ENCODE results near the gene TAF3. TPM values are rescaled to one million over a fixed set of nuclear protein-coding genes. Genes with fewer than 3 reads are reported as not detected.

The TAF3 gene
- total and polyA plus RNA-seq, 4 donors: 3.4 to 7.0 (median 5.0) TPM

DNA sequence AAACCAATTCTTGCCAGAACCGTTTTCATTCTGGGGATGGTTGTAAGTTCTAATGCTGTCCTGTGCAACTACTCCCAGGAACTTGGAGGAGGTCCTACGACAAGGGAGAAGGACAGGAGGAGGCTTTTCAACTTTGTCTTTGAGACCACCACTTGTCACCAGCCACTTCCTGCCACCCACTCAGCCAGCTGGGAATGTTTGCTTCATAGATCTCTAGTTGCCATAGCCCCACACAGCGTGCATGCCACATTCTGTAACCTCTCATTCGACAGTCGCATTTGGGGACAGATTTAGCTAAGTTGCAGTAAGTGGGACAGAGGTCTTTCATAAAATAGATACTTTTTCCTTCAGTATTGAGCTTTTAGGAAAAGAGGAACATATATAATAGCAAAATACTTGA, 78.0 kb downstream of the TAF3 start:
- Histone ChIP-seq H3K9ac (ENCODE audit: insufficient read depth in 1 of 2, low read length in 2 of 2) (no peak overlapping the region), H3K27me3 (ENCODE audit: control insufficient read depth in 3 of 3, insufficient read depth in 3 of 3, low read length in 2 of 3) (no peaks in the 10 kb centered on the region), H3K4me1 (ENCODE audit: control insufficient read depth in 5 of 5, insufficient read depth in 5 of 5, low read length in 5 of 5) (peaks cover 0 to 8% (median 0%) of the 10 kb centered on the region in 5 donors), H3K9me3 (ENCODE audit: control insufficient read depth in 4 of 4, insufficient read depth in 3 of 4, low read length in 3 of 4) (no peaks in the 10 kb centered on the region), H3K36me3 (ENCODE audit: control insufficient read depth in 4 of 4, insufficient read depth in 4 of 4, low read length in 4 of 4) (peaks cover 0 to 4% (median 2%) of the 10 kb centered on the region in 4 donors), H3K27ac (ENCODE audit: low read depth in 1 of 2, low read length in 1 of 2) (no peak overlapping the region), H3K4me3 (no peak overlapping the region)
- TF ChIP-seq, protein P1, sequence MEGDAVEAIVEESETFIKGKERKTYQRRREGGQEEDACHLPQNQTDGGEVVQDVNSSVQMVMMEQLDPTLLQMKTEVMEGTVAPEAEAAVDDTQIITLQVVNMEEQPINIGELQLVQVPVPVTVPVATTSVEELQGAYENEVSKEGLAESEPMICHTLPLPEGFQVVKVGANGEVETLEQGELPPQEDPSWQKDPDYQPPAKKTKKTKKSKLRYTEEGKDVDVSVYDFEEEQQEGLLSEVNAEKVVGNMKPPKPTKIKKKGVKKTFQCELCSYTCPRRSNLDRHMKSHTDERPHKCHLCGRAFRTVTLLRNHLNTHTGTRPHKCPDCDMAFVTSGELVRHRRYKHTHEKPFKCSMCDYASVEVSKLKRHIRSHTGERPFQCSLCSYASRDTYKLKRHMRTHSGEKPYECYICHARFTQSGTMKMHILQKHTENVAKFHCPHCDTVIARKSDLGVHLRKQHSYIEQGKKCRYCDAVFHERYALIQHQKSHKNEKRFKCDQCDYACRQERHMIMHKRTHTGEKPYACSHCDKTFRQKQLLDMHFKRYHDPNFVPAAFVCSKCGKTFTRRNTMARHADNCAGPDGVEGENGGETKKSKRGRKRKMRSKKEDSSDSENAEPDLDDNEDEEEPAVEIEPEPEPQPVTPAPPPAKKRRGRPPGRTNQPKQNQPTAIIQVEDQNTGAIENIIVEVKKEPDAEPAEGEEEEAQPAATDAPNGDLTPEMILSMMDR (IDR thresholded peaks at IDR 0.05; ENCODE audit: control extremely low read depth, extremely low read depth): no peak
- DNase-seq (no peak), ATAC-seq (ENCODE audit: insufficient read depth, low FRiP score) (no peak)
- WGBS, 2 donors: 90 to 91% methylated on average over 5 of the region's 5 CpGs

GRCh38 chr10:7901256-7901655, 83.0 kb downstream of the TAF3 start:
- no peak overlapping the region for H3K9ac ChIP-seq (ENCODE audit: insufficient read depth in 1 of 2, low read length in 2 of 2)
- ATAC-seq (ENCODE audit: insufficient read depth, low FRiP score): no peak

GRCh38 chr10:7902413-7902812, 84.1 kb downstream of the TAF3 start:
- Histone ChIP-seq H3K36me3 (ENCODE audit: control insufficient read depth in 4 of 4, insufficient read depth in 4 of 4, low read length in 4 of 4) (peaks cover 0 to 6% (median 2%) of the 10 kb centered on the region in 4 donors), H3K4me1 (ENCODE audit: control insufficient read depth in 5 of 5, insufficient read depth in 5 of 5, low read length in 5 of 5) (peaks cover 0 to 3% (median 0%) of the 10 kb centered on the region in 5 donors), H3K27ac (ENCODE audit: low read depth in 1 of 2, low read length in 1 of 2) (no peak overlapping the region), H3K9me3 (ENCODE audit: control insufficient read depth in 4 of 4, insufficient read depth in 3 of 4, low read length in 3 of 4) (no peaks in the 10 kb centered on the region), H3K27me3 (ENCODE audit: control insufficient read depth in 3 of 3, insufficient read depth in 3 of 3, low read length in 2 of 3) (no peaks in the 10 kb centered on the region), H3K4me3 (no peak overlapping the region), H3K9ac (ENCODE audit: insufficient read depth in 1 of 2, low read length in 2 of 2) (no peak overlapping the region)
- 69 to 86% methylated on average over 8 of the region's 8 CpGs for WGBS, 2 donors
- TF ChIP-seq, protein P1 (IDR thresholded peaks at IDR 0.05; ENCODE audit: control extremely low read depth, extremely low read depth): no peak
- no peak for DNase-seq
- ATAC-seq (ENCODE audit: insufficient read depth, low FRiP score): no peak

More at GRCh38 chr10:7901256-7901655, 83.0 kb downstream of the TAF3 start:
- Histone ChIP-seq H3K27me3 (ENCODE audit: control insufficient read depth in 3 of 3, insufficient read depth in 3 of 3, low read length in 2 of 3) (no peaks in the 10 kb centered on the region), H3K4me1 (ENCODE audit: control insufficient read depth in 5 of 5, insufficient read depth in 5 of 5, low read length in 5 of 5) (peaks cover 0 to 3% (median 0%) of the 10 kb centered on the region in 5 donors), H3K4me3 (no peak overlapping the region), H3K9me3 (ENCODE audit: control insufficient read depth in 4 of 4, insufficient read depth in 3 of 4, low read length in 3 of 4) (no peaks in the 10 kb centered on the region), H3K27ac (ENCODE audit: low read depth in 1 of 2, low read length in 1 of 2) (no peak overlapping the region), H3K36me3 (ENCODE audit: control insufficient read depth in 4 of 4, insufficient read depth in 4 of 4, low read length in 4 of 4) (peaks cover 0 to 6% (median 2%) of the 10 kb centered on the region in 4 donors)
- TF ChIP-seq, protein P1 (IDR thresholded peaks at IDR 0.05; ENCODE audit: control extremely low read depth, extremely low read depth): no peak
- WGBS, 2 donors: 96 to 98% methylated on average over 1 of the region's 1 CpG
- no peak for DNase-seq

GRCh38 chr10:7903851-7904250, 85.5 kb downstream of the TAF3 start:
- Histone ChIP-seq H3K4me1 (ENCODE audit: control insufficient read depth in 5 of 5, insufficient read depth in 5 of 5, low read length in 5 of 5) (peaks cover 0 to 3% (median 0%) of the 10 kb centered on the region in 5 donors), H3K36me3 (ENCODE audit: control insufficient read depth in 4 of 4, insufficient read depth in 4 of 4, low read length in 4 of 4) (peaks cover 0 to 6% (median 2%) of the 10 kb centered on the region in 4 donors), H3K27me3 (ENCODE audit: control insufficient read depth in 3 of 3, insufficient read depth in 3 of 3, low read length in 2 of 3) (no peaks in the 10 kb centered on the region), H3K4me3 (no peak overlapping the region), H3K9ac (ENCODE audit: insufficient read depth in 1 of 2, low read length in 2 of 2) (no peak overlapping the region), H3K9me3 (ENCODE audit: control insufficient read depth in 4 of 4, insufficient read depth in 3 of 4, low read length in 3 of 4) (peaks cover 0 to 4% (median 0%) of the 10 kb centered on the region in 4 donors), H3K27ac (ENCODE audit: low read depth in 1 of 2, low read length in 1 of 2) (no peak overlapping the region)
- ATAC-seq (ENCODE audit: insufficient read depth, low FRiP score) (no peak), DNase-seq (no peak)
- TF ChIP-seq, protein P1 (IDR thresholded peaks at IDR 0.05; ENCODE audit: control extremely low read depth, extremely low read depth): no peak
- 97 to 98% methylated on average over 12 of the region's 12 CpGs for WGBS, 2 donors
